ENCODE measurements around the gene VPS29. TPM values are rescaled to one million over a fixed set of nuclear protein-coding genes. Genes with fewer than 3 reads are reported as not detected.

Gene VPS29
- polyA plus RNA-seq, 1 donor from 2014 or later: 222 TPM

GRCh38 chr12:110475426-110475825, 26.5 kb downstream of the VPS29 start:
- Histone ChIP-seq H3K27me3 (ENCODE audit: insufficient read depth, low read depth, low read length) (no peaks in the 10 kb centered on the region), H3F3A (ENCODE audit: insufficient read depth, low read length, poor library complexity, severe bottlenecking) (no peaks in the 10 kb centered on the region), H3K9me3 (ENCODE audit: low read length) (no peaks in the 10 kb centered on the region), H2AFZ (ENCODE audit: low read depth, low read length) (no peak overlapping the region), H3K9me2 (ENCODE audit: insufficient read depth, low read length) (no peaks in the 10 kb centered on the region), H3K27ac (ENCODE audit: low read length) (no peak overlapping the region), H3K36me3 (ENCODE audit: insufficient read depth, low read length) (no peaks in the 10 kb centered on the region), H3K4me2 (ENCODE audit: low read length) (no peak overlapping the region), H3K4me3 (ENCODE audit: low read length) (no peak overlapping the region), H3K79me2 (replicated peaks; ENCODE audit: insufficient read depth, low read length) (no peaks in the 10 kb centered on the region), H3K9ac (ENCODE audit: low read length) (no peak overlapping the region), H4K20me1 (ENCODE audit: insufficient read depth) (no peaks in the 10 kb centered on the region)
- TF ChIP-seq SMC3 (conservative IDR thresholded peaks at IDR 0.05; ENCODE audit: poor library complexity) (no peak), REST (IDR thresholded peaks at IDR 0.05; ENCODE audit: borderline replicate concordance) (no peak), MXI1 (conservative IDR thresholded peaks at IDR 0.05; ENCODE audit: poor library complexity, severe bottlenecking) (no peak), POLR2AphosphoS5 (IDR thresholded peaks at IDR 0.05) (no peak), TAF1 (IDR thresholded peaks at IDR 0.05; ENCODE audit: low read depth) (no peak), RAD21 (conservative IDR thresholded peaks at IDR 0.05) (no peak), EP300 (conservative IDR thresholded peaks at IDR 0.05; ENCODE audit: poor library complexity, severe bottlenecking) (no peak), EZH2 (IDR thresholded peaks at IDR 0.05; ENCODE audit: borderline replicate concordance, insufficient read depth, low read length, poor library complexity, severe bottlenecking) (no peak), CTCF (IDR thresholded peaks at IDR 0.05; ENCODE audit: poor library complexity, severe bottlenecking) (no peak)

GRCh38 chr12:110468214-110469048, 33.5 kb downstream of the VPS29 start, which contains the start of the genes FAM216A and GPN3:
Gene FAM216A (plus strand): TSS chr12:110468845. CDS start chr12:110468876, 31 bp downstream.
Gene GPN3 (minus strand): TSS chr12:110468257. CDS start chr12:110468203, 54 bp downstream.
- H3K9me3 ChIP-seq (ENCODE audit: low read length): no peaks in the 10 kb centered on the region
- TF ChIP-seq RAD21 (conservative IDR thresholded peaks at IDR 0.05) (no peak), MXI1 (conservative IDR thresholded peaks at IDR 0.05; ENCODE audit: poor library complexity, severe bottlenecking) (peak; percentile 96), TAF1 (IDR thresholded peaks at IDR 0.05; ENCODE audit: low read depth) (peak; percentile 84), REST (IDR thresholded peaks at IDR 0.05; ENCODE audit: borderline replicate concordance) (peak; percentile 94), CTCF (IDR thresholded peaks at IDR 0.05; ENCODE audit: poor library complexity, severe bottlenecking) (no peak), EP300 (conservative IDR thresholded peaks at IDR 0.05; ENCODE audit: poor library complexity, severe bottlenecking) (peak; percentile 65), POLR2AphosphoS5 (IDR thresholded peaks at IDR 0.05) (peak; percentile 85)
- H3K36me3 ChIP-seq (ENCODE audit: insufficient read depth, low read length): no peaks in the 10 kb centered on the region
- H3K27ac ChIP-seq (ENCODE audit: low read length): peak within 1 kb of the TSS; percentile 92
- peak within 1 kb of the TSS; percentile 87 for H2AFZ ChIP-seq (ENCODE audit: low read depth, low read length)
- no peaks in the 10 kb centered on the region for H3K9me2 ChIP-seq (ENCODE audit: insufficient read depth, low read length)
- H3F3A ChIP-seq (ENCODE audit: insufficient read depth, low read length, poor library complexity, severe bottlenecking): no peaks in the 10 kb centered on the region
- H3K9ac ChIP-seq (ENCODE audit: low read length): peak within 1 kb of the TSS; percentile 92
- H3K27me3 ChIP-seq (ENCODE audit: insufficient read depth, low read depth, low read length): no peaks in the 10 kb centered on the region
- peaks cover 14% of the 10 kb centered on the region for H3K79me2 ChIP-seq (replicated peaks; ENCODE audit: insufficient read depth, low read length)
- H3K4me2 ChIP-seq (ENCODE audit: low read length): peak within 1 kb of the TSS; percentile 90
- no peaks in the 10 kb centered on the region for H4K20me1 ChIP-seq (ENCODE audit: insufficient read depth)
- H3K4me3 ChIP-seq (ENCODE audit: low read length): peak within 1 kb of the TSS; percentile 97
